GM21717 (cell line): Measurements from ENCODE around the gene NPHP4.

Source experiments
- ATAC-seq: cut with Tn5 transposase; IDR thresholded peaks from one replicate; pipeline ENCODE4 v1.9.1; 2021; ENCODE audit warnings: mild to moderate bottlenecking, moderate library complexity; ENCODE audit not compliant: unreplicated experiment

NPHP4 gene

GRCh38 chr1:5916572-5917280, 75.5 kb downstream of the NPHP4 start:
- no peak for ATAC-seq

- ATAC-seq = no peak
Observed at GRCh38 chr1:5915587-5916571, 76.3 kb downstream of the NPHP4 start.

GRCh38 chr1:5914676-5915365, 77.4 kb downstream of the NPHP4 start:
- no peak for ATAC-seq

GRCh38 chr1:5913876-5914275, 78.3 kb downstream of the NPHP4 start:
- ATAC-seq = no peak

- no peak for ATAC-seq
Observed at GRCh38 chr1:5913078-5913845, 79.0 kb downstream of the NPHP4 start.

GRCh38 chr1:5911871-5912271, 80.4 kb downstream of the NPHP4 start:
- no peak for ATAC-seq

GRCh38 chr1:5911157-5911556, 81.1 kb downstream of the NPHP4 start:
- ATAC-seq = no peak

GRCh38 chr1:5910666-5911065, 81.6 kb downstream of the NPHP4 start:
- no peak for ATAC-seq

GRCh38 chr1:5910276-5910620, 82.0 kb downstream of the NPHP4 start:
- ATAC-seq = no peak

- no peak for ATAC-seq
Observed at GRCh38 chr1:5909576-5910275, 82.5 kb downstream of the NPHP4 start.

- no peak for ATAC-seq
Observed at GRCh38 chr1:5908461-5909375, 83.5 kb downstream of the NPHP4 start.

GRCh38 chr1:5907966-5908365, 84.3 kb downstream of the NPHP4 start:
- ATAC-seq = no peak

GRCh38 chr1:5907386-5907785, 84.8 kb downstream of the NPHP4 start:
- ATAC-seq = no peak

- ATAC-seq = no peak
Observed at GRCh38 chr1:5906966-5907365, 85.3 kb downstream of the NPHP4 start.

- ATAC-seq = no peak
Observed at GRCh38 chr1:5906116-5906515, 86.1 kb downstream of the NPHP4 start.

GRCh38 chr1:5905436-5905835, 86.8 kb downstream of the NPHP4 start:
- no peak for ATAC-seq

GRCh38 chr1:5904551-5904950, 87.7 kb downstream of the NPHP4 start:
- ATAC-seq = no peak

- no peak for ATAC-seq
Observed at GRCh38 chr1:5903680-5904079, 88.5 kb downstream of the NPHP4 start.

- no peak for ATAC-seq
Observed at GRCh38 chr1:5903031-5903430, 89.2 kb downstream of the NPHP4 start.
